HG02973 (cell line): ENCODE measurements around the gene RAP1B.
"Not testable (repeated sequence)": the region's sequence is repeated elsewhere in the genome, so short reads cannot be mapped to it uniquely, and the experiment has no call there.

ENCODE experiments used
- ATAC-seq: cut with Tn5 transposase; IDR thresholded peaks from one replicate; pipeline ENCODE4 v1.9.1; 2021; ENCODE audit warnings: moderate library complexity; ENCODE audit not compliant: unreplicated experiment

Gene RAP1B

DNA sequence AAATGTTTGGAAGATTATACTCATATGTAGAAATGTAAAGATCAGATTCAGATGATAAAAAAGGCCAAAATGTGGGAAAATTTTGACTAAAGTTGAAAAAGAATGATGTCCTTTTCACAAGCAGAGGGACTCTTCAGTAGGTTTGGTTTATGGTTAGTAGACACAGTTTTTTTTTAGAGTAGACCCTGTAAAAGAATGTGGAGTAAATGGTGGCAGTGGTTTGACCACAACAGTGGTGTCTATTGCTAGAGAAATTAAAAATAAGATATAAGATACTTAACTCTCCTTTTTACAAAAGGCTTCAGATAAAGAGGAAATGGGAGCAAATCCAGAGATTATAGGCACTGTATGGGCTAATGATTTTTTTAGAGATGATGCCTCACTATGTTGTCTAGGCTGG, 21.8 kb downstream of the RAP1B start:
- no peak for ATAC-seq

DNA sequence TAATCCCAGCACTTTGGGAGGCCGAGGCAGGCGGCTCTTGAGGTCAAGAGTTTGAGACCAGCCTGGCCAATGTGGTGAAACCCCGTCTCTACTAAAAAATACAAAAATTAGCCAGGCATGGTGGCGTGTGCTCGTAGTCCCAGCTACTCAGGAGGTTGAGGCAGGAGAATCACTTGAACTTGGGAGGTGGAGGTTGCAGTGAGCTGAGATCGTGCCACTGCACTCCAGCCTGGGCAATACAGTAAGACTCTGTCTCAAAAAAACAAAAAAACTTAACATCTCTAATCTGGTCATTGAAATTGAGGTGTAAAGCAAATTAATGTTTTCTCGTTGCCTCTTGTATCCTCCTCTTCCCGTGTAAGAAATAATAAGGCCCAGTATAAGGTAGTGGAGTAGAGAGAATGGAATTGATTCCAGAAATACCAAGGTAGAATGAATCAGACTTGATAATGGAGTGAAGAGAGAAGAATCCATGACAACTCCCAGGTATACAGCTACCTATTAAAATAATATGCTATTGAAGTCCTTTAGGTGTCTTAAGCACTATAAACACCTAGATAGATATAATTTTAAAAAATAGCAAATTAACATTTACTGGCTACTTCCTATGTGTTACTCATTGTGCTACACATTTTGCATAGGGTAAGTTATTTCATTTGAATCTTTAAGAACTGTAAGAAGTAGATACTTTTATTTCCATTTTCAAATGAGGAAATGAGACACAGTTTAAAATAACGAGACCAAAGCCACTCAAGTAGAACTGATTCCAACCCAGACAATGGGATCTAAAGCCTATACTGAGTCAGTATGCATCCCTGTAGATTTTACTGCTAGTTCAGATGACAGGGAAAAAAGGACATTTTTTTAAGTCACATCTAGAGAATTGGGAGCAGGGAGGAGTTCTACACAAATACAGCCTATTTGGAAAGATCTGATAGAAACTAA, 23.2 kb downstream of the RAP1B start:
- ATAC-seq: peak; percentile 33

DNA sequence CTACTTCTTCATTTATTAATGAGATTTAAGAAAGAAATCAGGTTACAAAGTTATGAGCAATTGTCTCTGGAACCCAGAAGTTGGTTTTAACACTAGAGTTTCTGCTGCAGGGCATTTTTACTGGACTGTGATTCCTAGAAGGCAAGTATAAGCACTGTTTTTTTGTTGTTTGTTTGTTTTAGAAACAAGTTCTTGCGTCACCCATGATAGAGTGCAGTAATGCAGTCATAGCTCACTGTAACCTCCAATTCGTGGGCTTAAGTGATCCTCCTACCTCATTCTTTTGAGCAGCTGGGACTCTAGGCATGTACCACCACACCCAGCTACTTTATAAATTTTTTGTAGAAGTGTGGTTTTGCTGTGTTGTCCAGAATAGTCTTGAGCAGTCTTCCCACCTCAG, 25.6 kb downstream of the RAP1B start:
- no peak for ATAC-seq

DNA sequence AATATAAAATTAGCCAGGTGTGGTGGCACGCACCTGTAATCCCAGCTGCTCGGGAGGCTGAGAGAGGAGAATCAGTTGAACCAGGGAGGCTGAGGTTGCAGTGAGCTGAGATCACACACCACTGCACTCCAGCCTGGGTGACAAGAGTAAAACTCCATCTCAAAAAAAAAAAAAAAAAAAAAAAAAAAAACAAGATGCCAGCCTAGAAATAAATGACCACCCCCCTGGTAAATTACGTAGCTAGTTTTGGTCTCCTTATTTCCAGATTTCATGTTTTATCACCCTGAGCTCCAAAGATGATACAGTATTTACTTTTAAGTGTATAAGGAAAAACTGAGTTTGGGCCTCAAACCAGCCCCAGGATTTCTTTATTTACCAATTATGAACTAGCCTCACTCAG, 26.7 kb downstream of the RAP1B start:
- ATAC-seq: not testable (repeated sequence)

DNA sequence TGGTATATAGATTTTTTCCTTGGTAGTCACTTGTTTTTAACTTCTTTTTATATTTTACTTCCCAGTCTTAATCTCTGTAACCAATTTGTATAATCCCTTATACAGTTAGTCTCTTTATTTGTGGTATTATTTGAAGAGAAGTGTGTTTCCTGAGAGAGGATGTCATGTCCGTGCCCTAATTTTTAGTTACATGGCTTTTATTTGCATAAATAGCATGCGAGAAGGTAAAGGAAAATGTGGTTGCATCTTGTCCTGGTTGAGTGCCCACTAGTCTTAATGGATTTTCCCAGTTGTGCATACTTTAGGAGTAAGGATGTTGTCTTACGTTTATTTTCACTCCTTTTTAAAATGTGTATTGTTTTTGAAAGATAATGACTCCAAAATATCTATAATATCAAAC, 27.5 kb downstream of the RAP1B start:
- no peak for ATAC-seq

DNA sequence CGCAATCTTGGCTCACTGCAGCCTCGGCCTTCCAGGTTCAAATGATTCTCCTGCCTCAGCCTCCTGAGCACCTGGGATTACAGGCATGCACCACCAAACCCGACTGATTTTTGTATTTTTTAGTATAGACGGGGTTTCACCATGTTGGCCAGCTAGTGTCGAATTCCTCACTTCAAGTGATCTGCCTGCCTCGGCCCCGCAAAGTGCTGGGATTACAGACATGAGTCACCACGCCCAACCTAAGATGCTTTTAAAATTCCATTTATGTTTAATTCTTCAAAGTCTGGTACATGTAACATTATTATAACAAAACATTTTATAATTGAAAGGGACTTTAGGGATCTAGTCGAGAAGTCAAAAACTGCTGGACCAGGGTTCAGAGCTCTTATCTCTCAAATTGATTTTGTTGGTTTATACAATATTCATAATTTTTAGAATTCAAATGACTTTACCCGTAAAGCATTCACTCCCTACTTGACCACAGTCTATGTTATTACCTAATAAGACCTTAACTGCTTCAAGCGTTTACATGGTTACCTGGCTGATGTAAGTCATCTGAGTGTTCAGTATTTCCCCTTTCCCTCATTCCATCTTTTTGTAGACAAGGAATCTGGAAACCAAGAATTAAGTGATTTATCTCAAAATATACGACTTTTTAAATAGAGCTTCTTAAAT, 28.2 kb downstream of the RAP1B start:
- ATAC-seq: no peak

DNA sequence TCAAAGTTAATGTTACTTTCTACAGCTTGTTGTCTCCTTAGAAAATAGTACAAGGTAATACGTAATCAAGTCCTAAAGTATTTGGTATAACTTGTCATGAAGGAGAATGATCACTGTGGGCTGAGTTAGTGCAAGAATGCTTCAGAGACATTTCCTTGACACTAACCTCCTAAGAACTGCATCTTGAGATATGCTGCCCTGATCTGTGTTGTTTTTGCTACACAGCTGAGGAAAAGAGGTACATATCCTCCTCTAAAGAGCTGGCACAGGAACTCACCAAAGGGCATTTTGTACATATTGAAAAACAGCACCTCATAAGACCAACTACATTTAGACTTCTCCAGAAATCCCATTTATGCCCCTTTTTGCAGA, 28.7 kb downstream of the RAP1B start:
- ATAC-seq: no peak

DNA sequence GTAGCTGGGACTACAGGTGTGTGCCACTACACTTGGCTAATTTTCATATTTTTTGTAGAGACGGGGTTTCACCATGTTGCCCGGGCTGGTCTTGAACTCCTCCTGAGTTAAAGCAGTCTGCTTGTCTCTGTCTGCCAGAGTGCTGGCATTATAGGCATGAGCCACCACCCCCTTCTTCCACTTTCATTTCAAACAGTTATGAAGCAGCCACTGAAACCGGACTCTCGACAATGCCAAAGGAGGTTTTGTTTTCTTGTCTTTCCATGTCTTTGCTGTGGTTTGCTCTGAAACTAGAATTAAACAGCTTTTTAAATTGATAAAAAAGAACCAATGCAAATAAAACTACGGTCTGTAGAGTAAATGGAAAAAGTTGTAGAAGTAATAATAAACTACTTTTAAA, 30.4 kb downstream of the RAP1B start:
- ATAC-seq: peak; percentile 83

DNA sequence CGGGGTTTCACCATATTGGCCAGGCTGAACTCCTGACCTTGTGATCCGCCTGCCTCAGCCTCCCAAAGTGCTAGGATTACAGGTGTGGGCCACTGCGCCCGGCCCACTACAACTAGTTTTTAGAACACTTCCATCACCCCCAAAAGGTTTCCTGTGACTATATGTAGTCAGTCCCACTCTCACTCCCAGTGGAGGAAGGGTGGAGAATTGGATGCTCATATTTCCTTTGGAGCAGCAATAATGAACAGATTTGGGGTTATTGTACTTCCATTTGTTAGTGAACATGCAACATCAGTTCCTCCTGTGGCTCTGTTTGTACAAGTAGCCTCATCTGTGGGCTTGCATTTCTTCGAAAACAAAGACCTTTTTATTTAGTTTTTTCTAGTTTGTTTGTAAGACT, 35.8 kb downstream of the RAP1B start:
- ATAC-seq: no peak

DNA sequence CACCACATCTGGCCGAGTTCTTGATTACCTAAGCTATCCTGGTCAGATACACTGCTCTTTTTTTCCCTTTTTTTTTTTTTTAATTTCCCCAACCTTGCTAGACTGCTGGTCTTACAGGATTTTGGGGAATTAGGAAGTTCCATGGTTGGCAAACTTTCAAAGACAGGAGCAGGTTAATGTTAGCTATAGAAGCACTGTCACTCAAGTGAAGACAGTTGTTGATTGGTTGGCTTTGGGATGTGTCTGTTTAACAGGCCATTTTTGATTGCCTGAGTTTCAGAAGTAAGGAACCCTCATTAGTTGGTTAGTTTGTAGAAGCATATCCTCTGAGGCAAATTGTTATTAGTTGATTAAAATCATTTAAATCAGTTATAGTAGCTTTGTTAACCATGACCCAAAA, 36.8 kb downstream of the RAP1B start:
- no peak for ATAC-seq

DNA sequence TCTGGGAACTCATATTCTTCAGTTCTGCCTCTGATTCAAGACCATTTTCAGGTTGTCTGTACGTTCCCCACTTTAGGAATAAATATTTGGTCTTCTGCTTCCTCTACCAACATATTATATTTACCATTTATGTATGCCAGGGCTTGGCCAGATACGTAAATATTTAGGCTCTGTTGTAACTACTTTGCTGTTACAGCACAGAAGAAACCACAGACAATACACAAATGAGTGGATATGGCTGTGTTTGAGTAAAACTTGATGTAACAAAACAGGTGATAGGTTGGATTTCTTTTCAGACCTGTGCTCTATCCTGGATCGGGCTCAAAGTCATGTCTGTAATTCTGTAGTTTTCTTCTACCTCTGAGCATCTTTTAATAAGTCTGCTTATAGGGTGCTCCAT, 37.5 kb downstream of the RAP1B start:
- ATAC-seq: no peak

DNA sequence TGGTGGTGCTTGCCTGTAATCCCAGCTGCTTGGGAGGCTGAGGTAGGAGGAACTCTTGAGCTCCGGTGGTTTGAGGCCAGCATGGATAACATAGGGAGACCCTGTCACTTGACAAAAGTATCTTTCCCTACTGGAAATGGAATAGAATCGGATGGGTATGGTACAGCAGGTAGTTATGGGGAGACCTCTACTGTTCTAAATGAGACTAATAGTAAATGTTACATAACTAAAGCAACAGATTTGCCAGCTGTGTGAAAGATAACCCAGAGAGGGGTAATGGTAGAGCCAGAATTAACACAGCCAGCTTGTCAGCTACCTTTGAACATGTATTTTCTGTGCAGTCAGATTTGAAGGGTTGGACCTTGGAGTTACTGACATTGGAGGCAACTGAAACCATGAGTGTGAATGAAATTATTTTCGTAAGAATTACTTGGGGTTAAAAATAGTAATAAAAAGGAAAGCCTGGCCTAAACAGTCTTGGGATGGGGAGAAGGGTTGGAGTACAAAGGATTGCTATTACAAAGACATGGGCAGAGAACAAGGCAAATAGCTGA, 54.4 kb downstream of the RAP1B start:
- no peak for ATAC-seq

DNA sequence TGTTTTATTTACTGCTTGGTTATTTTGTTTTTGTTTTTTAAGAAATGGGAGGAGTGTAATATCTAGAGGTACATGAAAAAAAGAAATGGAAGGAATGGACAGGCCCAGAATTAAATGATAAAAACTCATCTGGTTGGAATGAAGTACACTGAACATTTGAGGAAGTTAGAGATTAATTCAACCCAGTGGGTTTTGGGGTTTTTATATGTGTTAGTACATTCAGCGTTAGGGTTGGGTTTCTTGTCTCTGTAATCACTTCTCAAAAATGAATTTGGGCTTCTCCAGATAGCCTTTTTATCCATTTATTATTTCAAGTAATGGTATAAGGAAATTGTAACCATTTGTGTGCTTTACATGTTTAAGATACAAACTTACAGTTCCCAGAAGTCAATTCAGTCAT, 56.6 kb downstream of the RAP1B start:
- no peak for ATAC-seq

DNA sequence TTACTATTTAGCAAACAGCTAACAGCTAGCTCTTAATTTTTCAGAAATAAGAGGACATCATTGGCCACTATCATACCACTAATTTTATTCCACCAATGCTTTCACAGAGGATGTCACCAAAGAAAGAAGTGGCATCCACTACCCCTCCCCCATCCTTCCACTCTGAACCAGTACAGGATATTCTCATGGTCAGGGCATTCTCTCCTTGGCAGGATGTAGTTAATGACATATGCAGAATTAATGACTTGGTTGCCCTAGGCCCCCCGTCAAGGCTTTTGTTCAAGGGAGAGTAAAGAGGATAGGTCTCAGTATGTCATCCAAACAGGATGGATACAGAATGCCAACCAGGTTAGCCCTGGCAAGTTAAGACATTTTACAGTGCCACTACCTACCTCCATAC, 57.2 kb downstream of the RAP1B start:
- no peak for ATAC-seq

DNA sequence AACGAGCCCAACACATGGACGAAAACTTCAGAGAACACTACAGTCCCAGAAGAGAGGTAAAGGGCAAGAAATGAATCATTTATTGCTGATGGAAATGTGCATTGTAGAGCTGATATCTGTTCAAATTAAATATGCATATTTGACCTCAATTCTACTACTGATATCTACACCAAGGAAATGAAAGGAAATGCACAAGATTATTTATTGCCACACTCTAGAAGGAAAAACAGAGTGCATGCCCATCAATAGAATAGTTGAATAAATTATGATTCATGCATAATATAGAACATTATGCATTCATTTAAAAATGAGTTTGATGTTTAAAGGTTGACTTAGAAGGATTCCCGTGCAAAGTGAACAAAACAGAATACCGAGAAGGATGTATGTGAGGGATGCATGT, 60.5 kb downstream of the RAP1B start:
- no peak for ATAC-seq

DNA sequence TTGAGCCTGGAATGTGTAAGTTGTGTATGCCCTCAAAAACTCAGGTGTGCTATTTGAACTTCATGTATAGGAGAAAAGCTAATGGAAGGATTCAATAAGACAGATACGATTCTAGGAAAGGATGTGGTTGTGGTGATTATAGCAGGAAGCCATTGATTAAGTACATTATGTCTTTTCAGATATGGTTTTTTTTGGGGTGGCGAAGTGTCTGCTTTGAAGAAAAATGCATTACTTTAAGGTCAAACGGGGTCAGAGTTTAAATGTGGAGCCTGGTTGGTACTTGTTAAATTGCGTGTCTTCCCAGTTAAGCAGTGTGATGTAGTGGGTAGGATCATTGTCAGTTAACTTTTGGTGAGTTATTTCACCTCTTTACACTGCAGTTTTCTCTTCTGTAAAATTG, 63.1 kb downstream of the RAP1B start:
- no peak for ATAC-seq

DNA sequence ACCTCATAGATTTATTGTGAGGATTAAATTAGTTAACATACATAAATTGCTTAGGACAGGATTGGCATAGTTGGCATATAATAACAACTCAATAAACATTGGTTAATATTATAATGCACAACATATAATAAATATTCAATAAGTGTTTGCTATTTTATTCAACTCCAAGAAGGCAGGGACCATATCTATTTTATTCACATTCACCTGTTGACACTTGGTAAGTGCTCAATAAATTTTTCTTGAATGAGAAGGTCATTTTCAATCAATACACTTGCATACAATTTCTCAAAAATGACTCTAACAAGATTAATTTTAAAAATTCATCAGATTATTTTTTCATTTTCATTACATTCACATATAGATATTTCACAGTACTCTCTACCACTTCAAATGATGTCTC, 63.7 kb downstream of the RAP1B start:
- no peak for ATAC-seq

DNA sequence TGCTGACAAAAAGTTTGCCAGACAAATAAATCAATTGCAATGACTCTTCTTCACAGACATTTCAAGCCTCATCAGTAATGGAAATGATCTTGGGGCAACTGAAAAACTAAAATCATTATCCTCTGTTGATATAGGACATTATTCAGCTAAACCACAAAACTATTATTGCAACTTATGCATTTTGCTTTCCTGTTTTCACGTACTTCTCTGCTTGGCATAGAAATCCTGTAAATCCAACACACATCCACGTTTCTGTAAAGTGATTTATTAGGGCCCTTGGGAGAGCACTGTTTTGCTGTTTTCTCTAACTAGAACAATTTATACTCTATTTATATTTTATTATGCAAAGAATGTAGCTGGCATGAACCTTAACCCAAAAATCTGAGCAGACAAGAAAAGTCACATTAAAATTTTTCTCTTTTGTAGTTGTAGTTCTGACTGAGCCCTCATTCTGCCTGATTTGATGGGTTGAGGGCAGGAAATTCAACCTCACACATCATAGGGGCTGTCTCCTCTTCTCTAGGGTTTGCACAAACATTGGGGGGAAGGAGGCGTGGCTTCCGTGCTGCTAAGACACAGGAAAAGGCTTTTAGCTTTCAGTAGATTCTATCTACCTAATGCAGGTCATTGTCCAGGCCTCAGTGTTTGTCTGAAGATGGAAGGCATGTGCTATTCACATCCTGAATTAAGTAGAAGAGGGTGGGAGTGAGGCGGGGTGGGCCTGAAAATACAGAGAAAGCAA, 64.6 kb downstream of the RAP1B start:
- no peak for ATAC-seq

DNA sequence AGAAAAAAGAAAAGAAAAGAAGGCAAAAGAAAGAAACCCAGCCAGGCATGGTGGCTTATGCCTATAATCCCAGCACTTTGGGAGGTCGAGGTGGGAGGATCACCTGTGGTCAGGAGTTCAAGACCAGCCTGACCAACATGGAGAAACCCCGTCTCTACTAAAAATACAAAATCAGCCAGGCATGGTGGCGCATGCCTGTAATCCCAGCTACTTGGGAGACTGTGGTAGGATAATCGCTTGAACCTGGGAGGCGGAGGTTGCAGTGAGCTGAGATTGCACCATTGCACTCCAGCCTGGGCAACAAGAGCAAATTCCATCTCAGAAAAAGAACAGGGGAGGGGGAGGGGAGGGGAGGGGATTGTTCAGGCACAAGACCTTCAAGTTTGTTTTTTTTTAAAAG, 66.2 kb downstream of the RAP1B start:
- not testable (repeated sequence) for ATAC-seq

DNA sequence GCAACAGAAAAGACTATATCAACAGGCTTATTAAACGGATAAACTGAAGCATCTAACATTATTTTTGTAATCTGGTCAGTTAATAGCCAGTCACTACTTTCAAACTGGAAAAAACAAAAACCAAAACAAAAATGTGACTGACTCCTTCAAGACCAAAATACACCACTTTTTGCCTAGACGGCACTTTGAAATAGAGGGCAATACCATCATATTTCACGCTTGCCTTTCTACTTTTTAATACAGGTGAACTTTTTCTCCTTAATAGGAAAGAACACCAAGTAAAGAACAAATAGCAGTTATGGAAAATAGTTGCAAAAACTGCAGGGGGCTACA, 75.5 kb downstream of the RAP1B start:
- no peak for ATAC-seq
